ENCODE data around the gene ULK4.

- TF ChIP-seq POLR2A (IDR thresholded peaks at IDR 0.05; ENCODE audit: low read depth, low read length) = no peak
- no peak for TF ChIP-seq USF2 (IDR thresholded peaks at IDR 0.05; ENCODE audit: low read depth, low read length)
- TF ChIP-seq CTCF (conservative IDR thresholded peaks at IDR 0.05; ENCODE audit: low read depth, low read length) = no peak
- no peak for TF ChIP-seq SMC3 (IDR thresholded peaks at IDR 0.05; ENCODE audit: low read depth, low read length)
- no peak for TF ChIP-seq CEBPB (IDR thresholded peaks at IDR 0.05; ENCODE audit: low read depth, low read length)
- no peak for TF ChIP-seq RFX5 (IDR thresholded peaks at IDR 0.05; ENCODE audit: low read depth, low read length)
- no peak for TF ChIP-seq RAD21 (IDR thresholded peaks at IDR 0.05; ENCODE audit: low read length)
- TF ChIP-seq RCOR1 (IDR thresholded peaks at IDR 0.05; ENCODE audit: insufficient replicate concordance, low read length) = no peak
- no peak for TF ChIP-seq FOS (IDR thresholded peaks at IDR 0.05; ENCODE audit: low read depth, low read length)
- no peak for TF ChIP-seq BHLHE40 (IDR thresholded peaks at IDR 0.05; ENCODE audit: low read depth, low read length)
These were observed 638.3 kb downstream of the ULK4 start for GRCh38 chr3:41323467-41324155.
